ENCODE data around the gene KRTAP6-3. TPM values are rescaled to one million over a fixed set of nuclear protein-coding genes. Genes with fewer than 3 reads are reported as not detected.

Gene KRTAP6-3
- total and polyA plus RNA-seq, 2 of the 13 experiments (the other 11 are each of a cell fraction or from before 2014, with no cell fraction given) = not detected

DNA sequence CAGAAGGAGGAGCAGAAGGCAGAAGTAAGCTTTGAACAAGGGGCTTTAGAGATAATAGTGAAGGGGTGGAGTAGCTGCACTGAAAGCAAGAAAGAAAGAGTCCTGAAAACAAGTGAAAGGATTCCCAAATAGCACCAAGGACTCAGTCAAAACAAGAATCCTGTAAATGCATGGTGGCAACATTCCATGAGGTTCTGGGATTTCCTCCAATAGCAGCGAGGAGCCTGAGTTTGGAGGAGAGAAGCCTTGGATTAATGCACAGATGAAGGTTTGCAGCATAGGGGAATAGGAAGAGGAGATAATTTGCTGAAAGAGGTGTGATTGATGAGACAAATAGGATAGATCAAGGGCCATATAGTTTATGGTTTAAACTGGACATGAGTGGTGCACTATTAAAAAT is 12.9 kb upstream of the KRTAP6-3 start (continued):
- TF ChIP-seq ZNF382 (CRISPR knock-in tag; IDR thresholded peaks at IDR 0.05; ENCODE audit: borderline replicate concordance) (no peak), TFE3 (CRISPR knock-in tag; IDR thresholded peaks at IDR 0.05) (no peak), ZNF710 (CRISPR knock-in tag; IDR thresholded peaks at IDR 0.05; ENCODE audit: borderline replicate concordance) (no peak)

DNA sequence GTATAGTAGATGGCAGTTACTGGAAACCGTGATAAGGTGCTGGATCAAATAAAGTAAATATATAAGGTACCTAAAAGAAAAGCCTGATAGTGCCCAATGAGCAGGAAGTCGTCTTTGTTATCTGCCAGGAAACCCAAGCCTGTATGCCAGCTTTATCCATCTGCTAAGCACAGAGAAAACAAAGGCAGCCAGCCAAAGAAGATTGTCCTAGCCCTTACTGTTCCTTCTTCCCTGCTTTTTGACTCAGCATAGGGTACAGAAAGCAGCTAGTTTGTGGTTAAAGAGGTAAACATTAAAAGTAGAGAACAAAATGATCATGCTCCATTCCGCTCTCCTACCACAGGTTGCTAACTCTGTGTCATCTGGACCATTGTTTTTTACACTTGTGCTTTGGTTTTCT is 12.1 kb upstream of the KRTAP6-3 start:
- FAIRE-seq (no peak), ATAC-seq (no peak), DNase-seq (ENCODE audit: low spot score) (no peak)
- TF ChIP-seq ZNF747 (CRISPR knock-in tag; IDR thresholded peaks at IDR 0.05; ENCODE audit: borderline replicate concordance) = no peak
- no peak for TF ChIP-seq ZNF672 (CRISPR knock-in tag; IDR thresholded peaks at IDR 0.05)
- TF ChIP-seq ZNF543 (CRISPR knock-in tag; IDR thresholded peaks at IDR 0.05) = no peak
- TF ChIP-seq, protein P1, sequence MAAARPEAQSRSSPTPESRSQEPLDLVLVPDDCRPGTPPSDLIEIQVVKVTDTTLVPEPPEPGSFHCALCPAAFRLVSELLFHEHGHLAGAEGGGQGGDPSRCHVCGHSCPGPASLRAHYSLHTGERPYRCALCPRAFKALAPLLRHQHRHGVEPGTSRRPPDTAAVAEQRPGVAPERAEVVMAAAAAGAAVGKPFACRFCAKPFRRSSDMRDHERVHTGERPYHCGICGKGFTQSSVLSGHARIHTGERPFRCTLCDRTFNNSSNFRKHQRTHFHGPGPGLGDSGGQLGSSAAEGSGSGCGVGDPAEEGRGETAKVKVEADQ (CRISPR knock-in tag; IDR thresholded peaks at IDR 0.05; ENCODE audit: borderline replicate concordance) = no peak
- TF ChIP-seq KMT2A (CRISPR knock-in tag; IDR thresholded peaks at IDR 0.05) = no peak
- no peak for TF ChIP-seq PAX8 (CRISPR knock-in tag; IDR thresholded peaks at IDR 0.05; ENCODE audit: borderline replicate concordance)
- WGBS (ENCODE audit: low lambda C conversion rate) = 17% methylated on average over 3 of the region's 3 CpGs
- CTCF ChIA-PET (ENCODE audit: low intra/inter-chr PET ratio, low total read pairs) = no interaction called here
- no TSS peak for BruUV-seq (replicated peaks)
- Histone ChIP-seq H3K4me3 (replicated peaks in 1 of 3; ENCODE audit: insufficient read depth in 1 of 3, low read depth in 2 of 3, low read length in 3 of 3) (no peak overlapping the region), H3K27me3 (ENCODE audit: control insufficient read depth in 1 of 2, insufficient read depth in 2 of 2, low read length in 2 of 2) (no peaks in the 10 kb centered on the region), H3K9me3 (ENCODE audit: low read length) (peaks cover 86% of the 10 kb centered on the region), H3K36me3 (replicated peaks in 1 of 2; ENCODE audit: control insufficient read depth in 1 of 2, insufficient read depth in 2 of 2, low read length in 2 of 2) (no peaks in the 10 kb centered on the region), H3K4me1 (ENCODE audit: insufficient read depth, low read length) (no peaks in the 10 kb centered on the region), H3K27ac (ENCODE audit: extremely low read length, insufficient read depth, low read length) (no peak overlapping the region), H3K79me2 (ENCODE audit: insufficient read depth, low read length) (no peaks in the 10 kb centered on the region), H2AFZ (ENCODE audit: low read length) (no peak overlapping the region), H3K9ac (ENCODE audit: insufficient read depth, low read depth, low read length) (no peak overlapping the region), H4K20me1 (ENCODE audit: insufficient read depth, low read length) (no peaks in the 10 kb centered on the region), H3K4me2 (ENCODE audit: low read depth, low read length) (no peak overlapping the region)
- intact Hi-C loops (cut with micrococcal nuclease; ENCODE audit: unreplicated experiment) = no loop called here
- in situ Hi-C loops (cut with HindIII; ENCODE audit: extremely low pct_ligation_motif_present, low pct_unique_long_range_greater_than_20kb) = no loop called here
- POLR2A ChIA-PET = no interaction called here
